ENCODE measurements around the gene DPH1.

- TF ChIP-seq CTCF (IDR thresholded peaks at IDR 0.05) (no peak), POLR2AphosphoS5 (IDR thresholded peaks at IDR 0.05; ENCODE audit: insufficient read depth in 1 of 2, low read depth in 1 of 2) (no peak)
These were observed 22.1 kb downstream of the DPH1 start for GRCh38 chr17:2051933-2052559.

All from vagina (tissue), 2 donors.